Esophagus muscularis mucosa (tissue), 4 donors: ENCODE measurements around the gene MAD1L1. TPM values are rescaled to one million over a fixed set of nuclear protein-coding genes. Genes with fewer than 3 reads are reported as not detected.

ENCODE experiments used
- DNase-seq: peaks from one replicate; pipeline ENCODE4 v3.0.0-alpha.2; 2017; ENCODE audit errors: extremely low spot score
- H3K27ac ChIP-seq, 4 donors: fragments of 200-600 bp; sonication (generic); replicated peaks in 1 of 4; 1 replicate in 3 of 4; 2 replicates in 1 of 4; pipeline ENCODE4 v1.5.1; 2016 to 2019; ENCODE audit warnings: mild to moderate bottlenecking in 1 of 4
- H3K27me3 ChIP-seq, 4 donors: fragments of 200-600 bp; sonication (generic); one replicate each; pipeline versions ENCODE4 v1.5.1 to v1.6.0; 2016 to 2019
- H3K36me3 ChIP-seq, 4 donors: fragments of 200-600 bp; sonication (generic); one replicate each; pipeline ENCODE4 v1.5.1; 2016 to 2019
- H3K4me1 ChIP-seq, 4 donors: fragments of 200-600 bp; sonication (generic); one replicate each; pipeline ENCODE4 v1.5.1; 2016 to 2019
- H3K4me3 ChIP-seq, 4 donors: fragments of 200-600 bp; sonication (generic); 1 replicate in 2 of 4; 2 replicates in 2 of 4; pipeline ENCODE4 v1.5.1; 2016 to 2019; ENCODE audit warnings: mild to moderate bottlenecking in 4 of 4, moderate library complexity in 1 of 4
- H3K9me3 ChIP-seq, 4 donors: fragments of 200-600 bp; sonication (generic); 1 replicate in 3 of 4; 2 replicates in 1 of 4; pipeline ENCODE4 v1.5.1; 2016 to 2019
- CTCF ChIP-seq, 3 experiments: fragments of 200-600 bp in 2 of 3; fragments of 450-650 bp in 1 of 3; sonication (generic) in 2 of 3; IDR thresholded peaks; one replicate each; pipeline ENCODE4 v1.5.1; 2017 to 2019; ENCODE audit warnings: antibody characterized with exemption in 3 of 3, mild to moderate bottlenecking in 2 of 3, moderate library complexity in 1 of 3
- EP300 ChIP-seq: sonication (generic); formaldehyde crosslinking; IDR thresholded peaks from one replicate; pipeline ENCODE4 v1.6.1; 2017; ENCODE audit warnings: antibody characterized with exemption
- POLR2A ChIP-seq: fragments of 450-650 bp; IDR thresholded peaks from one replicate; pipeline ENCODE4 v1.6.1; 2017; ENCODE audit warnings: antibody characterized with exemption, moderate library complexity, mild to moderate bottlenecking, low read depth
- POLR2AphosphoS5 ChIP-seq, 2 donors: sonication (generic); formaldehyde crosslinking; IDR thresholded peaks; one replicate each; pipeline ENCODE4 v1.6.1; 2017; ENCODE audit warnings: antibody characterized with exemption in 2 of 2
- WGBS: methylation state at CpG from one replicate; pipeline ENCODE4 v1.1.5; 2018; 5-methylcytosine and 5-hydroxymethylcytosine counted together
- intact Hi-C: fragments of 100-400 bp; cut with DNase I; formaldehyde crosslinking; loops from one replicate; pipeline ENCODE4 v1.15.1; 2023
- total RNA-seq, 4 donors: library from RNA; depleted of rRNA; stranded (reverse); fragments of >200 nt; gene quantifications; one replicate each; pipeline versions ENCODE4 v1.1.0 to v1.2.1, GENCODE V29; 2016

MAD1L1 gene
- total RNA-seq, 4 donors from 2014 or later, result 22.2 to 33.1 (median 29.5) TPM

- H3K27me3 ChIP-seq, result no peaks in the 10 kb centered on the region
- intact Hi-C loops, result no loop called here
- no peaks in the 10 kb centered on the region for H3K36me3 ChIP-seq
- DNase-seq, result no peak
- H3K9me3 ChIP-seq, result peaks cover 0 to 10% (median 7%) of the 10 kb centered on the region in 4 donors
- H3K4me3 ChIP-seq, result no peak overlapping the region
- peaks cover 5 to 23% (median 15%) of the 10 kb centered on the region in 4 donors for H3K4me1 ChIP-seq
- no peak for TF ChIP-seq POLR2AphosphoS5 (IDR thresholded peaks at IDR 0.05)
- TF ChIP-seq CTCF (IDR thresholded peaks at IDR 0.05), result no peak
- no peak for TF ChIP-seq POLR2A
- no peak for TF ChIP-seq EP300
- WGBS, result 94% methylated on average over 13 of the region's 13 CpGs
- H3K27ac ChIP-seq, result no peak overlapping the region
These were observed 199.1 kb downstream of the MAD1L1 start for GRCh38 chr7:2033586-2034135.

DNA sequence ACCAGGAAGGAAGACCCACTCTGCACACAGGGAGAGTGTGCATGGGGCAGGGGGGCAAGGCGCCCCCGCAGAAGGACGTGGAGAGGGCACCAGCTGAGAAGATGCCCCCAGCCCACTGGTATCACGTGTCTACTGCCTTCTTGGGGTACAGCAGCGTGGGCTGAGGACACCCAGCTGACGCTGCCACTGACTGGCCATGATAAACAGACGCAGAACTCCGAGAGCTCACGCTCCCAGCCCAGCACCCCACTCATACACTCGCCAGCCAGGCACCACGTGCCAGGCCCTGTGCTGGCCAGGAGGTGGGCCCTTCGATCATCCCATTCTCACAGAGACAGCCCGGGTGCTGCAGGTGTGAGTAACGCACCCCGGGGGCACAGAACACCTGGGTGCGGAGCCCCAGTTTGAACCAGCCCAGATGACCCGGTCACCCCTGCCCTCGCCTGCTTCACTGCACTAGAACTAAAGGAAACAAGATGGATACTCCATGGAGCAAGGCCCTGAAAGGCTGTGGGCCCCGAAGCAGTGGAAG is 199.8 kb downstream of the MAD1L1 start:
- WGBS, result 93% methylated on average over 15 of the region's 19 CpGs
- intact Hi-C loops, result no loop called here
- no peaks in the 10 kb centered on the region for H3K36me3 ChIP-seq
- no peaks in the 10 kb centered on the region for H3K27me3 ChIP-seq
- H3K4me3 ChIP-seq, result no peak overlapping the region
- TF ChIP-seq POLR2A (no peak), POLR2AphosphoS5 (IDR thresholded peaks at IDR 0.05) (no peak), CTCF (IDR thresholded peaks at IDR 0.05) (no peak), EP300 (no peak)
- no peak overlapping the region for H3K27ac ChIP-seq
- peaks cover 5 to 20% (median 10%) of the 10 kb centered on the region in 4 donors for H3K4me1 ChIP-seq
- H3K9me3 ChIP-seq, result peaks cover 0 to 16% (median 10%) of the 10 kb centered on the region in 4 donors
- DNase-seq, result no peak

- no peak overlapping the region for H3K4me3 ChIP-seq
- H3K27ac ChIP-seq, result no peak overlapping the region
- no peak for DNase-seq
- H3K4me1 ChIP-seq, result peaks cover under 1 to 13% (median 6%) of the 10 kb centered on the region in 4 donors
- intact Hi-C loops, result no loop called here
- TF ChIP-seq EP300, result no peak
- no peak for TF ChIP-seq CTCF (IDR thresholded peaks at IDR 0.05)
- TF ChIP-seq POLR2AphosphoS5 (IDR thresholded peaks at IDR 0.05), result no peak
- TF ChIP-seq POLR2A, result no peak
- H3K27me3 ChIP-seq, result no peaks in the 10 kb centered on the region
- H3K9me3 ChIP-seq, result peaks cover 0 to 16% (median 10%) of the 10 kb centered on the region in 4 donors
- 90% methylated on average over 11 of the region's 26 CpGs for WGBS
- no peaks in the 10 kb centered on the region for H3K36me3 ChIP-seq
These were observed 200.5 kb downstream of the MAD1L1 start for GRCh38 chr7:2032030-2032875.

GRCh38 chr7:2031451-2031845 is 201.3 kb downstream of the MAD1L1 start:
- Histone ChIP-seq H3K27ac (no peak overlapping the region), H3K9me3 (peaks cover 0 to 16% (median 10%) of the 10 kb centered on the region in 4 donors)
- DNase-seq, result no peak

More at GRCh38 chr7:2031451-2031845, 201.3 kb downstream of the MAD1L1 start:
- TF ChIP-seq EP300 (no peak), POLR2AphosphoS5 (IDR thresholded peaks at IDR 0.05) (no peak), CTCF (IDR thresholded peaks at IDR 0.05) (no peak), POLR2A (no peak)
- no peak overlapping the region for H3K4me3 ChIP-seq
- H3K4me1 ChIP-seq, result peaks cover 0 to 12% (median 4%) of the 10 kb centered on the region in 4 donors
- no peaks in the 10 kb centered on the region for H3K36me3 ChIP-seq
- WGBS, result 90% methylated on average over 13 of the region's 13 CpGs
- intact Hi-C loops, result no loop called here
- H3K27me3 ChIP-seq, result no peaks in the 10 kb centered on the region
